Endothelial cell of umbilical vein (primary cell): Measurements from ENCODE around the gene RELL1. TPM values are rescaled to one million over a fixed set of nuclear protein-coding genes. Genes with fewer than 3 reads are reported as not detected.

Source experiments
- BruUV-seq: library from RNA; stranded (reverse); fragments of 400-500 nt; replicated peaks from 2 replicates; lab custom pipeline; 2021; lab: Mats Ljungman, UMichigan
- CTCF ChIA-PET: fragments of 300-600, 350-600 bp; sonication (Branson Sonifier 250); formaldehyde crosslinking; loops from one replicate; lab custom pipeline; 2021; ENCODE audit warnings: antibody characterized with exemption, inconsistent platforms; lab: Charles Lee
- POLR2A ChIA-PET: fragments of 300-600, 350-600 bp; sonication (Branson Sonifier 250); formaldehyde crosslinking; loops from one replicate; lab custom pipeline; 2021; ENCODE audit warnings: antibody characterized with exemption, inconsistent platforms; lab: Charles Lee
- DNase-seq: peaks from one replicate; pipeline ENCODE4 v3.0.0-alpha.2; 2011; ENCODE audit warnings: low read depth, low spot score
- FAIRE-seq: peaks from 2 replicates; lab custom pipeline; 2011; peaks lifted over from hg19 to GRCh38; lab: Jason Lieb, UNC
- H2AFZ ChIP-seq: 2 replicates; pipeline ENCODE4 v1.6.0; 2012; ENCODE audit warnings: low read depth, low read length, control low read depth, inconsistent platforms
- H3K27ac ChIP-seq: 2 replicates; pipeline ENCODE4 v1.5.1; 2011; ENCODE audit warnings: low read depth, mild to moderate bottlenecking, control low read depth, low read length, moderate library complexity; ENCODE audit not compliant: insufficient read depth
- H3K27me3 ChIP-seq, 2 experiments: 2 replicates each; pipeline versions ENCODE4 v1.6.0 to v1.6.1; 2011; ENCODE audit warnings: low read length in 2 of 2, mixed read lengths in 1 of 2; ENCODE audit not compliant: control insufficient read depth in 2 of 2, insufficient read depth in 2 of 2
- H3K36me3 ChIP-seq, 2 experiments: 2 replicates in 1 of 2; 3 replicates in 1 of 2; pipeline ENCODE4 v1.5.1; 2011; ENCODE audit warnings: low read length in 2 of 2, mild to moderate bottlenecking in 1 of 2, moderate library complexity in 1 of 2; ENCODE audit not compliant: control insufficient read depth in 2 of 2, insufficient read depth in 2 of 2; ENCODE audit errors: extremely low read depth in 1 of 2
- H3K4me1 ChIP-seq: 3 replicates; pipeline ENCODE4 v1.5.1; 2011; ENCODE audit warnings: mild to moderate bottlenecking, low read length; ENCODE audit not compliant: control insufficient read depth, insufficient read depth; ENCODE audit errors: extremely low read depth
- H3K4me2 ChIP-seq: 2 replicates; pipeline ENCODE4 v1.6.1; 2011; ENCODE audit warnings: low read length, control low read depth, mixed read lengths; ENCODE audit not compliant: insufficient read depth
- H3K4me3 ChIP-seq, 3 experiments: fragments of 200-600 bp in 1 of 3; sonication (generic), shearing (Covaris generic) in 1 of 3; replicated peaks in 1 of 3; 2 replicates each; pipeline ENCODE4 v1.5.1; 2011 to 2016; ENCODE audit warnings: control low read depth in 3 of 3, low read length in 3 of 3, mild to moderate bottlenecking in 2 of 3, inconsistent platforms in 1 of 3, low read depth in 1 of 3, moderate library complexity in 1 of 3; ENCODE audit not compliant: insufficient read depth in 1 of 3
- H3K79me2 ChIP-seq: 2 replicates; pipeline ENCODE4 v1.6.0; 2012; ENCODE audit warnings: low read length, inconsistent platforms; ENCODE audit not compliant: control insufficient read depth, insufficient read depth
- H3K9ac ChIP-seq: replicated peaks from 2 replicates; pipeline ENCODE3; 2011; ENCODE audit warnings: low read length, control low read depth; ENCODE audit not compliant: insufficient read depth; ENCODE audit errors: extremely low read depth
- H3K9me1 ChIP-seq: replicated peaks from 3 replicates; pipeline ENCODE4 v1.6.0; 2011; ENCODE audit warnings: mild to moderate bottlenecking, low read length; ENCODE audit not compliant: control insufficient read depth, insufficient read depth; ENCODE audit errors: extremely low read depth
- H3K9me3 ChIP-seq: replicated peaks from 2 replicates; pipeline ENCODE4 v1.5.1; 2012; ENCODE audit warnings: low read length, inconsistent platforms; ENCODE audit not compliant: control insufficient read depth, insufficient read depth
- H4K20me1 ChIP-seq: replicated peaks from 2 replicates; pipeline ENCODE3; 2011; ENCODE audit warnings: mild to moderate bottlenecking, low read length; ENCODE audit not compliant: control insufficient read depth, insufficient read depth; ENCODE audit errors: extremely low read depth
- CTCF ChIP-seq, 2 donors: IDR thresholded peaks; 1 replicate in 1 of 2; 2 replicates in 1 of 2; pipeline ENCODE4 v1.5.1; 2011; ENCODE audit warnings: low read length in 2 of 2, mild to moderate bottlenecking in 2 of 2, moderate library complexity in 2 of 2, control low read depth in 1 of 2, inconsistent platforms in 1 of 2, low read depth in 1 of 2; ENCODE audit not compliant: insufficient read depth in 1 of 2; ENCODE audit errors: extremely low read depth in 1 of 2
- FOS ChIP-seq: IDR thresholded peaks from 2 replicates; pipeline ENCODE4 v1.6.1; 2011; ENCODE audit warnings: mild to moderate bottlenecking, low read length, moderate library complexity, borderline replicate concordance; ENCODE audit not compliant: insufficient read depth
- JUN ChIP-seq: IDR thresholded peaks from 2 replicates; pipeline ENCODE4 v1.6.1; 2011; ENCODE audit warnings: borderline replicate concordance, low read depth; ENCODE audit not compliant: insufficient read length, insufficient read depth
- POLR2A ChIP-seq: IDR thresholded peaks from 2 replicates; pipeline ENCODE4 v1.6.1; 2012; ENCODE audit warnings: low read depth, mild to moderate bottlenecking, control low read depth, low read length
- POLR2AphosphoS5 ChIP-seq: IDR thresholded peaks from 2 replicates; pipeline ENCODE4 v1.6.1; 2012; ENCODE audit warnings: low read depth, mild to moderate bottlenecking, control low read depth, low read length, moderate library complexity; ENCODE audit not compliant: insufficient read depth
- dilution Hi-C: fragments of 300-500 bp; cut with MboI; formaldehyde crosslinking; loops from one replicate; pipeline ENCODE4 v1.15.0; 2019; ENCODE audit warnings: low sequenced_read_pairs; ENCODE audit not compliant: extremely low pct_ligation_motif_present
- intact Hi-C: fragments of 100-400 bp; cut with micrococcal nuclease; formaldehyde crosslinking; loops from one replicate; pipeline ENCODE4 v1.10.0; 2022
- polyA plus RNA-seq, 4 experiments: library from polyadenylated mRNA; depleted of rRNA in 3 of 4; stranded (reverse) in 3 of 4; unstranded in 1 of 4; fragments of >200 nt; gene quantifications; 2 replicates each; pipeline versions ENCODE4 v1.2.1 to v1.2.3, GENCODE V29; 2011 to 2012; ENCODE audit warnings: missing spikeins in 1 of 4
- total RNA-seq: library from RNA; stranded (reverse); gene quantifications from 2 replicates; pipeline ENCODE4 v1.2.3, GENCODE V29; 2021
- TF ChIP-seq, protein P1 (sequence below): IDR thresholded peaks from 2 replicates; pipeline ENCODE4 v1.6.1; 2011; ENCODE audit not compliant: insufficient read depth, insufficient read length

RELL1 gene
- total and polyA plus RNA-seq, 2 donors (not counting 3 experiments of a cell fraction or from before 2014, with no cell fraction given), result 20.8 to 91.7 TPM

GRCh38 chr4:37567836-37568235, 118.3 kb downstream of the RELL1 start:
- Histone ChIP-seq H3K27me3 (no peaks in the 10 kb centered on the region), H3K36me3 (no peaks in the 10 kb centered on the region), H3K9me3 (no peaks in the 10 kb centered on the region), H3K9ac (no peak overlapping the region), H2AFZ (no peak overlapping the region), H3K79me2 (no peaks in the 10 kb centered on the region), H4K20me1 (no peaks in the 10 kb centered on the region), H3K27ac (no peak overlapping the region), H3K9me1 (no peaks in the 10 kb centered on the region), H3K4me3 (no peak overlapping the region), H3K4me1 (no peaks in the 10 kb centered on the region), H3K4me2 (no peak overlapping the region)
- dilution Hi-C loops (no loop called here), intact Hi-C loops (loop anchor here (2.0 kb wide), 1 partner anchor 19 kb away; no protein-coding TSS in a partner anchor)
- DNase-seq (no peak), FAIRE-seq (no peak)
- TF ChIP-seq CTCF (IDR thresholded peaks at IDR 0.05; ENCODE audit: extremely low read depth in 1 of 2, insufficient read depth in 1 of 2, low read depth in 1 of 2, low read length in 2 of 2) (no peak), POLR2A (no peak)
- BruUV-seq, result no TSS peak
- ChIA-PET CTCF (interaction anchor here (0.9 to 4.8 kb wide), 13 partner anchors 9 to 236 kb away, joined by 3 to 181 read pairs (median 6); a partner anchor contains a TSS), POLR2A (no interaction called here)

DNA sequence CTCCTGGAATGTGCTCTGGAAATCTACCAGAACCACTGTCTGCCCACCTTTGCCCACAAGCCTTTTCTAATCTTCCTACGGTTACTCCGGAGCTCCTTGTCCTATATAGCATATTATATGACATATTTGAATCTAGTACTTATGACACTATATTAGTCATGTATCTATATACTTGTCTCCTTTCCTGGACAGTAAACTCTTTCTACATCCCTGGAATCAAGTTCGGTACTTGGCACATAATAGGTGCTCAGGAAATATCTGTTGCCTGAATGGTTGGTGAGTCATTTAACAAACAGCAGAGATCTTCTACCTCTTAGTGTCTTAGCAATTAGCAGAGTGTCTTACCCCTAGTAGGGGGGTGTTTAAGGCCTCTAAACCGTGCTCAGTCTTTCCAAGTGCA, 123.6 kb downstream of the RELL1 start:
- DNase-seq, result no peak
- POLR2A ChIA-PET, result no interaction called here
- FAIRE-seq, result peak; percentile 63

More for the DNA sequence above, 123.6 kb downstream of the RELL1 start:
- intact Hi-C loops (loop anchor here (1.0 kb wide), 1 partner anchor 109 kb away; a partner anchor contains a TSS), dilution Hi-C loops (no loop called here)
- H3K9me3 ChIP-seq, result no peaks in the 10 kb centered on the region
- H3K9me1 ChIP-seq, result no peaks in the 10 kb centered on the region
- peaks cover 6% of the 10 kb centered on the region for H3K4me1 ChIP-seq
- no peak overlapping the region for H3K4me3 ChIP-seq
- no peaks in the 10 kb centered on the region for H3K79me2 ChIP-seq
- no TSS peak for BruUV-seq
- no peaks in the 10 kb centered on the region for H3K27me3 ChIP-seq
- H3K36me3 ChIP-seq, result no peaks in the 10 kb centered on the region
- no peak overlapping the region for H2AFZ ChIP-seq
- CTCF ChIA-PET, result interaction anchor here (0.9 to 1.5 kb wide), 3 partner anchors 12 to 110 kb away, joined by 3 to 10 read pairs (median 7); no protein-coding TSS in a partner anchor
- no peak overlapping the region for H3K27ac ChIP-seq
- no peak overlapping the region for H3K4me2 ChIP-seq
- no peaks in the 10 kb centered on the region for H4K20me1 ChIP-seq
- TF ChIP-seq, protein P1, sequence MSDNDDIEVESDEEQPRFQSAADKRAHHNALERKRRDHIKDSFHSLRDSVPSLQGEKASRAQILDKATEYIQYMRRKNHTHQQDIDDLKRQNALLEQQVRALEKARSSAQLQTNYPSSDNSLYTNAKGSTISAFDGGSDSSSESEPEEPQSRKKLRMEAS, result no peak
- TF ChIP-seq POLR2AphosphoS5, result no peak
- TF ChIP-seq FOS, result peak; percentile 56
- no peak for TF ChIP-seq JUN
- H3K9ac ChIP-seq, result no peak overlapping the region
